ENCODE data around the gene SNRPD3.
"Not testable (repeated sequence)": the region's sequence is repeated elsewhere in the genome, so short reads cannot be mapped to it uniquely, and the experiment has no call there.

The SNRPD3 gene

DNA sequence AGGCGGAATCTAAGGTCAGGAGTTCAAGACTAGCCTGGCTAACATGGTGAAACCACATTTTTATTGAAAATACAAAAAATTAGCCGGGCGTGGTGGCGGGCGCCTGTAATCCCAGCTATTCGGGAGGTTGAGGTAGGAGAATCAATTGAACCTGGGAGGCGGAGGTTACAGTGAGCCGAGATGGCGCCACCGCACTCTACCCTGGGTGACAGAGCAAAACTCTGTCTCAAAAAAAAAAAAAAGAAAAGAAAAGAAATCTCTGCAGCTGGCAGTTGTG, 37.7 kb downstream of the SNRPD3 start:
- DNase-seq: not testable (repeated sequence)

DNA sequence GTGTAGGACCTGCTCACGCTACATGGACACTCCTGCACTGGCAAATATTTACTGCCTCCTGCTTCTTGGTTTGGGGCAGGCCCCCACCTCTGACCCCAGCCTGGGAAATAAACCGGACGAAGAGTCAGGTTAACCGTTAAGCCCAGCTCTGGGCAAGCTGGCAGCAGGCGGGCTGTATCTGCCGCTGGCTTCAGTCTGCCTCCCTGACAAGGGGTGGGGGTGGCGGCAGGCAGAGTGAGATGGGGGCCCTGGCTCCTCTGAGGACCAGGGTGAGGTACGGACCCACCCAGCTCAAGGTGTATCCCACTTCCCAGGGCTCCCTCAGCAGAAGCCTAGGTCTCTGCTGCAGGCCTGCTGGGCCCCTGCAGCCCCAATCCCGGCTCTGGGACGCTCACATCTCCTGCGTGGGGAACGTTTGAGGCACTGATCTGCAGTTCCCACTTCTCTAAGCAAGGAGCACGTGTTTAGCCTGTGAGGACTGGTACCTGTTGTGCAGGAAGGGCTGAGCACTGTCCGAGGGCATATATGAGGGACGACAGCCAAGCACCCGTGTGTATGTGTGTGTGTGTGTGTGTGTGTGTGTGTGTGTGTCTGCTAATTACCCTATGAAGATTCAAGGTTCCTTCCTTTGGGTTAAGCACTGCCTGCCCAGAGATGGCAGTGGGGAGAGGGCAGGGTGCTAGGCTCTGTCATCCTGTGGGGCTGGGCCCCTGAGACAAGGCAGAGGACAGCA, 38.2 kb downstream of the SNRPD3 start:
- no peak for DNase-seq

GRCh38 chr22:24594569-24595120, 38.8 kb downstream of the SNRPD3 start:
- DNase-seq: no peak

- no peak for DNase-seq
Observed at GRCh38 chr22:24595228-24595627, 39.4 kb downstream of the SNRPD3 start.

- DNase-seq: no peak
Observed at GRCh38 chr22:24595863-24596262, 40.1 kb downstream of the SNRPD3 start.

DNA sequence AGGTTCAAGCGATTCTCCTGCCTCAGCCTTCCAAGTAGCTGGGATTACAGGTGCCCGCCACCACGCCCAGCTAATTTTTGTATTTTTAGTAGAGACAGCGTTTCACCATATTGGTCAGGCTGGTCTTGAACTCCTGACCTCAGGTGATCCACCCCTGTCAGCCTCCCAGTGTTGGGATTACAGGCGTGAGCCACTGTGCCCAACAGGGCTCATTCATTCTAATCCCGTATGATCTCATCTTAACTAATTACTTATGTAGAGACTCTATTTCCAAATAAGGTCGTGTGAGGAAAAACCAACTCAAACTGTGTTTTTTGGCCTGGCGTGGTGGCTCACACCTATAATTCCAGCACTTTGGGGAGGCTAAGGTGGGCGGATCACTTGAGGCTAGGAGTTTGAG, 41.3 kb downstream of the SNRPD3 start:
- not testable (repeated sequence) for DNase-seq

- DNase-seq: no peak
Observed at GRCh38 chr22:24599514-24599913, 43.7 kb downstream of the SNRPD3 start.

DNA sequence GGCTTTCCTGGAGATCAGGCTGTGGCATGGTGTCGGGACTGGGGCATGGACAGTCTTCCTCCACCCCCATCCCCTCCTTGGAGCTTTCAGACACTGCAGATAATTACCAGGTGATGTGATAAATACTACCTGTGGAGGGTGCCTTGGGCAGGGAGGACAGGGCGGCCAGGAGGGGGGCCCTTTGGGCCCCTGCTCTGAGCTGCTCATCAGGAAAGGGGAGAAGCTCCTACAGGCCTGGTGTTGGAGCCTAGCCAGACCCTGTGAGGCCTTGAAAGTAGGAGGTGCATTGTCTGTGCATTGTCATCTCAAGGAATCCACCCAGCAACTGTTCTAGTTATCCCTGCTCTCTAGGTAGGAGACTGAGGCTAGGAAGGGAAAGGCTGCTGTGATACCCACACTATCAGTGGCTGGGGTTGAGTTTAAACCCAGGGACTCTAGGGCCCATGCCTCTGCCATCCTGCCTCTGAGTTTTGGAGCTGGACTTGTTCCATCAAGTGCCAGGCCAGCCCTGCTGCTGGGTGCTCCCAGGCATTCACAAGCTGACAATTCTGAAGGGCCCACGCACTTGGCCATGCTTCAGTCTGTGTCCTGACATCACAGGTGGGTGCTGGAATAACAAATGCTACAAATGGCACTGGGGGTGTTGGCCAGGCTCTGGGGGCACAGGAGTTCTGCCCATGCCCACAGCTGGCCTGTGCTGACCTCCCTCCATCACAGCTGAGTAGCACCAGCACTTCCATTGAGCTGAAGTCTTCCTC, 44.3 kb downstream of the SNRPD3 start:
- not testable (repeated sequence) for DNase-seq

GRCh38 chr22:24601217-24602104, 45.7 kb downstream of the SNRPD3 start:
- no peak for DNase-seq

DNA sequence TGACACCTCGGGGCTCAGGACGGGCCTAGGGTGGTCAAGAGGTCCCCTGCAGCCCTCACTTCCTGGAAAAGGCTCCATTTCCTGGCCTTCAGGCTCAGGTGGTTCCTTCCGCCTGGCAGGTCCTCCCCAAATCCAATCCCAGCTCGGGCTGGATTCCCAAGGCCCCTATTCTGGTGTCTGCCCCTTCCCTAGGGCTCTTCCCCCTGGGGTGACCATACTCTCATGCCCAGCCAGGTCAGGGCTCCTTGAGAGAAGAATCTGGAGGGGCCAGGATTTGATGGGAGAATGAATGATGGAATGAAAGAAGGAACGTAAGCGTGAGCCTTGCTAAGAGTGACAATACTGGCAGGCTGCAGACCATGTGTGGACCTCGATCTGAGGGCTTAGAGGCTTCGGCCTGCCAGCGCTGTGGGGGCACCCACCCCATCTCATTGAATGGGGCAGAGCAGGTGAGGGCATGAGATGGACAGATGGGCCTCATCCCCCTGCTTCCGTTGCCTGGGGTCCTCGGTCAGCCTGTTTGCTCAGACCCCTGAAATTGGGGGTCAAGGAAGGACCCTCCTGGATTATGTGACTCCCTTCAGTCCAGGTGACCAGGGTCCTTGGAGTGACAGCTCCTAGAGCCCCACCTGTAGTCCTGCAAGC, 46.4 kb downstream of the SNRPD3 start:
- not testable (repeated sequence) for DNase-seq

GRCh38 chr22:24602847-24603769, 47.3 kb downstream of the SNRPD3 start, which contains the start of gene GGT1:
Gene GGT1 (plus strand): TSS chr22:24603193. CDS start chr22:24611082, 7,889 bp downstream.
- not testable (repeated sequence) for DNase-seq

GRCh38 chr22:24603770-24604629, 48.2 kb downstream of the SNRPD3 start:
- not testable (repeated sequence) for DNase-seq

DNA sequence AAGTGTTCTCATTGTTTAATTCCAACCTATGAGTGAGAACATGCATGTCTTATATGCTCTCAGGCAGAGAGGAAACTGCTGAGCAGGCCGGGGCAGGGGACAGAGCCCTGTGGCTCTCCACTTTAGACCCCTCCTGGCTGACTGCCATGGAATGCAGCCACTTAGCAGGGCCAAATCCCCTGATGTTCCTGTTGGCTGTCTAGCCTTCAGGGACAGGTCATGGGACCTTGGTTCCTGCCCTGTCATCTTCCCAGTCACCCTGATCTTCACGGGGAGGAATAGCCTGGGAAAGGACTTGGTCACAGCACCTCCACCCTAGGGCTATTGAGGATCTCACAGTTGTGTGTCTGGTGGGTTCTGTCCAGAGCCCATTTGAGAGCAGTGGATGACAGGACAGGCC, 50.5 kb downstream of the SNRPD3 start:
- DNase-seq: not testable (repeated sequence)

DNA sequence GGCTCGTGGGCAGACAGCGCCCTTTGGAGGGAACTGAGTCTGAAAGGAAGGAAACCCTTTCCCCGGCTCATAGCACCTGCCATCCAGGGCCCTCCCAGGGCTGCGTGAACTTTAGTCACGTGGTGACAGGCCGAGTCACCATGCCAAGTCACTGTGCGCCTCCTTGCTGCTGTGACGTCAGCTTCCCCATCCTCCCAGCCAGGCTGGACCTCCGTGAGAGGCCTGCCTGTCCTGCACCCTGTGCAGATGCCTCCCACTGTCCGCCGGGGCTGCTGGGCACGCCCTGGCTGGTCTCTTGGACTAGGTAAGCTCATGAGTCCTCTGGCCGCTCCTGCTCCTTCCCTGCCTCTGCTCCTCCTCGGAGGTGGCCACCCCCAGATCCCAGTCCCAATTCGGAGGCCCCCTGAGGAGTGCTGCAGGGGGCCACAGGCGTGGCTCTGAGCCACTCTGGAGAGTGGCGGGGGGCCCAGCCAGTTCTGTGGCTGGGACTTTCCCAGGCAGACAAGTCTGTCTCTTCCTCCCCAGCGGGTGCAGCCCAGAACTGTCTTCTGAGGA, 51.7 kb downstream of the SNRPD3 start:
- DNase-seq: not testable (repeated sequence)

GRCh38 chr22:24608327-24608726, 52.5 kb downstream of the SNRPD3 start:
- DNase-seq: not testable (repeated sequence)

DNA sequence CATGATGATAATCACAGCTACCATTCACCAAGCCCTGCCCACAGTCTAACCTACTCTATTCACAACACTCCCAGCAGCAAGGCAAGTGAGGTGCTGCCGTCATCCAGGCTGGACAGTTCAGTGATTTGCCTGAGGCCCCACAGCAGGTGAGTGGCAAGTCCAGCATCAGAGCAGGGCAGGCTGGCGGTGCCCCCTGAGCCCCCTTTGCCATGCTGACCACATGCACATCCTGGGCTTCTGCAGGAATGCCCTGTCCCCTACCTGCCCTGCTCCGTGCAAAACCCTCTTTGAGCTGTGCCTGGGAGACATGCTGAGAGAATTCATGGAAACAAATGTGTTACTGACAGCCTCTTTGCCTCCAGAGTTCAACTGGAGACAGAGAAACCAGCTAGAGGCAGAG, 54.1 kb downstream of the SNRPD3 start:
- not testable (repeated sequence) for DNase-seq

- not testable (repeated sequence) for DNase-seq
Observed at GRCh38 chr22:24614794-24615193, 59.0 kb downstream of the SNRPD3 start.

GRCh38 chr22:24621244-24621643, 65.4 kb downstream of the SNRPD3 start:
- DNase-seq: not testable (repeated sequence)

DNA sequence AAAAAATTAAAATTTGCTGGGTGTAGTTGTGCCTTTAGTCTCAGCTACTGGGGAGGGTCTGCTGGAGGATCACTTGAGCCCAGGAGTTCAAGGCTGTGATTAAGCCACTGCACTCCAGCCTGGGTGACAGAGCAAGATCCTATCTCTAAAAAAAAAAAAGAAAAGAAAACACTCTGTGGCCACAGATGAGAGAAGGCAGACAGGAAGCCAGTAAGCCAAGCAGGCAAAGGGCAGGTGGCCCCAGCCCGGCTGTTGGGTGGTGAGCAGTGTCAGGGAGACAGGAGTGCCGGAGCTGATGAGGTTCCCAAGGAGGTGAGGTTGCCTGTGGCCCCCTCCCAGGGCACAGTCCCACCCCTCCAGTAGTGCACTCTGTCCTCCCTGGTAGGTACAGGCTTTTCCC, 66.8 kb downstream of the SNRPD3 start:
- not testable (repeated sequence) for DNase-seq
